HCT116 (cell line): ENCODE measurements around the gene TNC. TPM values are rescaled to one million over a fixed set of nuclear protein-coding genes. Genes with fewer than 3 reads are reported as not detected.
A peak's percentile ranks its signal among the peaks of the same experiment; 100 is the strongest.

ENCODE experiments used
- ATAC-seq: fragments of 200-7000 bp; cut with Tn5 transposase; 2 replicates; pipeline ENCODE4 v1.9.1; 2020; ENCODE audit warnings: mild to moderate bottlenecking, moderate library complexity
- BruUV-seq: library from RNA; stranded (reverse); fragments of 400-500 nt; replicated peaks from 2 replicates; lab custom pipeline; 2021; lab: Mats Ljungman, UMichigan
- CTCF ChIA-PET: fragments of 300-600 bp; sonication (Branson Sonifier 250); formaldehyde crosslinking; loops from one replicate; lab custom pipeline; 2021; ENCODE audit warnings: antibody characterized with exemption; lab: Charles Lee
- POLR2A ChIA-PET: fragments of 300-600, 350-600 bp; sonication (Branson Sonifier 250); formaldehyde crosslinking; loops from one replicate; lab custom pipeline; 2021; ENCODE audit warnings: antibody characterized with exemption; lab: Charles Lee
- RAD21 ChIA-PET, 2 experiments: fragments of 300-600 bp; sonication (Branson Sonifier 250); formaldehyde crosslinking; loops; one replicate each; lab custom pipeline; 2023; ENCODE audit warnings: low total read pairs in 2 of 2; ENCODE audit not compliant: uncharacterized antibody in 2 of 2, unreplicated experiment in 2 of 2, low non-redundant PET in 1 of 2; lab: Charles Lee
- DNase-seq: peaks from one replicate; pipeline ENCODE4 v3.0.0-alpha.2; 2010; ENCODE audit warnings: low read depth, low spot score
- H2AFZ ChIP-seq: fragments of 200-600 bp; shearing (Covaris generic), sonication (generic); 2 replicates; pipeline ENCODE4 v1.6.1; 2017; ENCODE audit warnings: low read depth, mixed run types, mixed read lengths, antibody characterized with exemption, low read length; ENCODE audit not compliant: poor library complexity, severe bottlenecking
- H3K27ac ChIP-seq: 2 replicates; pipeline ENCODE4 v1.5.1; 2012; ENCODE audit warnings: low read depth, low read length
- H3K27me3 ChIP-seq: fragments of 200-600 bp; sonication (generic); 2 replicates; pipeline ENCODE4 v1.6.1; 2016; ENCODE audit warnings: mixed run types, low read length, mixed read lengths; ENCODE audit not compliant: insufficient read depth
- H3K36me3 ChIP-seq, 2 experiments: fragments of 200-500 bp in 1 of 2; fragments of 200-600 bp in 1 of 2; sonication (Bioruptor generic) in 1 of 2; sonication (generic) in 1 of 2; 2 replicates each; pipeline versions ENCODE4 v1.5.1 to v1.6.1; 2014 to 2016; ENCODE audit warnings: low read length in 2 of 2, inconsistent platforms in 1 of 2, mixed read lengths in 1 of 2, mixed run types in 1 of 2; ENCODE audit not compliant: insufficient read depth in 2 of 2, control insufficient read depth in 1 of 2
- H3K4me1 ChIP-seq, 2 experiments: fragments of 200-600 bp in 1 of 2; sonication (generic) in 1 of 2; 2 replicates each; pipeline versions ENCODE4 v1.5.1 to v1.6.1; 2012 to 2017; ENCODE audit warnings: low read length in 2 of 2, inconsistent platforms in 1 of 2, mild to moderate bottlenecking in 1 of 2, mixed read lengths in 1 of 2, mixed run types in 1 of 2, moderate library complexity in 1 of 2; ENCODE audit not compliant: insufficient read depth in 2 of 2, control insufficient read depth in 1 of 2
- H3K4me2 ChIP-seq: fragments of 200-600 bp; sonication (generic); 2 replicates; pipeline ENCODE4 v1.6.1; 2017; ENCODE audit warnings: mixed run types, low read length, mixed read lengths
- H3K4me3 ChIP-seq, 2 experiments: fragments of 200-600 bp in 1 of 2; sonication (generic) in 1 of 2; replicated peaks in 1 of 2; 2 replicates each; pipeline ENCODE4 v1.5.1; 2011 to 2016; ENCODE audit warnings: low read length in 2 of 2, control low read depth in 1 of 2, low read depth in 1 of 2, mild to moderate bottlenecking in 1 of 2, mixed read lengths in 1 of 2, mixed run types in 1 of 2
- H3K79me2 ChIP-seq: fragments of 200-600 bp; sonication (generic); 2 replicates; pipeline ENCODE4 v1.6.1; 2017; ENCODE audit warnings: mild to moderate bottlenecking, mixed run types, low read length, moderate library complexity, mixed read lengths; ENCODE audit not compliant: insufficient read depth
- H3K9ac ChIP-seq: fragments of 200-600 bp; sonication (generic); 2 replicates; pipeline ENCODE4 v1.6.1; 2016; ENCODE audit warnings: low read length, mixed read lengths
- H3K9me2 ChIP-seq: fragments of 200-600 bp; sonication (generic), shearing (Covaris generic); 2 replicates; pipeline ENCODE4 v1.6.1; 2017; ENCODE audit warnings: mixed run types, mild to moderate bottlenecking, moderate library complexity; ENCODE audit not compliant: insufficient read depth
- H3K9me3 ChIP-seq, 2 experiments: fragments of 200-500 bp in 1 of 2; fragments of 200-600 bp in 1 of 2; sonication (Bioruptor generic) in 1 of 2; sonication (generic) in 1 of 2; 2 replicates each; pipeline ENCODE4 v1.6.1; 2014 to 2017; ENCODE audit warnings: low read length in 2 of 2, mixed read lengths in 2 of 2, inconsistent platforms in 1 of 2, low read depth in 1 of 2, mild to moderate bottlenecking in 1 of 2, mixed run types in 1 of 2, moderate library complexity in 1 of 2; ENCODE audit not compliant: control insufficient read depth in 1 of 2, insufficient read depth in 1 of 2
- H4K20me1 ChIP-seq: fragments of 200-600 bp; sonication (generic), shearing (Covaris generic); 2 replicates; pipeline ENCODE4 v1.6.1; 2017; ENCODE audit warnings: mixed run types, mild to moderate bottlenecking, moderate library complexity; ENCODE audit not compliant: insufficient read depth
- EGR1 ChIP-seq: IDR thresholded peaks from 2 replicates; pipeline ENCODE4 v1.6.1; 2012; ENCODE audit warnings: low read depth
- FOSL1 ChIP-seq: IDR thresholded peaks from 2 replicates; pipeline ENCODE4 v1.6.1; 2012; ENCODE audit warnings: low read depth
- REST ChIP-seq: IDR thresholded peaks from 2 replicates; pipeline ENCODE4 v1.6.1; 2012; ENCODE audit warnings: low read depth
- SIN3A ChIP-seq: IDR thresholded peaks from 2 replicates; pipeline ENCODE4 v1.6.1; 2012; ENCODE audit warnings: low read depth
- SRF ChIP-seq: IDR thresholded peaks from 2 replicates; pipeline ENCODE4 v1.6.1; 2012; ENCODE audit warnings: low read depth
- intact Hi-C: fragments of 100-400 bp; cut with micrococcal nuclease; formaldehyde crosslinking; loops from 2 replicates; pipeline ENCODE4 v1.10.0; 2022
- total RNA-seq: library from RNA; stranded (reverse); gene quantifications from one replicate; pipeline ENCODE4 v1.2.1, GENCODE V29; 2021; ENCODE audit not compliant: unreplicated experiment

The TNC gene
- total RNA-seq, 1 experiment from 2014 or later: 0.49 TPM

- Histone ChIP-seq H3K79me2 (no peaks in the 10 kb centered on the region), H3K9ac (no peak overlapping the region), H3K4me3 (no peak overlapping the region), H2AFZ (no peak overlapping the region), H3K27ac (no peak overlapping the region), H3K36me3 (no peaks in the 10 kb centered on the region), H3K4me1 (peaks cover 5 to 15% of the 10 kb centered on the region in 2 experiments; a peak in 3 of 4 replicates), H3K9me2 (no peaks in the 10 kb centered on the region)
- ChIA-PET POLR2A (no interaction called here), RAD21 (no interaction called here)
- no peak for TF ChIP-seq FOSL1
- no peak for TF ChIP-seq EGR1
- TF ChIP-seq, all 23 proteins: peak for 0
- ATAC-seq: no peak
- Histone ChIP-seq H4K20me1 (no peaks in the 10 kb centered on the region), H3K4me2 (no peak overlapping the region), H3K9me3 (no peaks in the 10 kb centered on the region), H3K27me3 (peaks cover 64% of the 10 kb centered on the region)
- no peak for DNase-seq
- intact Hi-C loops: no loop called here
- CTCF ChIA-PET: no interaction called here
- no TSS peak for BruUV-seq
Observed at GRCh38 chr9:115114084-115114483, 3.9 kb downstream of the TNC start.

GRCh38 chr9:115111874-115112273 lies 6.1 kb downstream of the TNC start:
- ChIA-PET RAD21 (no interaction called here), POLR2A (no interaction called here), CTCF (no interaction called here)
- Histone ChIP-seq H3K36me3 (no peaks in the 10 kb centered on the region), H3K9me3 (no peaks in the 10 kb centered on the region), H3K9ac (no peak overlapping the region), H3K9me2 (no peaks in the 10 kb centered on the region), H3K4me2 (no peak overlapping the region), H3K4me1 (no peaks in the 10 kb centered on the region), H3K27me3 (peaks cover 59% of the 10 kb centered on the region), H4K20me1 (no peaks in the 10 kb centered on the region), H2AFZ (no peak overlapping the region), H3K27ac (no peak overlapping the region), H3K4me3 (no peak overlapping the region), H3K79me2 (no peaks in the 10 kb centered on the region)
- BruUV-seq: no TSS peak
- DNase-seq: no peak
- no peak for ATAC-seq
- intact Hi-C loops: no loop called here
- TF ChIP-seq SIN3A: no peak

- Histone ChIP-seq H3K9me3 (no peaks in the 10 kb centered on the region), H3K4me1 (no peaks in the 10 kb centered on the region)
Observed at GRCh38 chr9:115109486-115109885, 8.5 kb downstream of the TNC start.

More at GRCh38 chr9:115109486-115109885, 8.5 kb downstream of the TNC start:
- Histone ChIP-seq H3K4me3 (no peak overlapping the region), H3K27ac (no peak overlapping the region), H2AFZ (no peak overlapping the region), H3K36me3 (no peaks in the 10 kb centered on the region), H3K9ac (no peak overlapping the region), H3K79me2 (no peaks in the 10 kb centered on the region), H3K9me2 (no peaks in the 10 kb centered on the region), H3K4me2 (no peak overlapping the region), H4K20me1 (no peaks in the 10 kb centered on the region), H3K27me3 (peaks cover 42% of the 10 kb centered on the region; the same call in 1 of the 2 replicates)
- ChIA-PET CTCF (no interaction called here), RAD21 (interaction anchor here in 1 of 2 experiments (0.7 kb wide), 1 partner anchor 52 kb away, joined by 3 read pairs; no protein-coding TSS in a partner anchor), POLR2A (no interaction called here)
- ATAC-seq (no peak), DNase-seq (no peak)
- BruUV-seq: no TSS peak
- TF ChIP-seq REST (peak; percentile 38), SRF (no peak)
- intact Hi-C loops: no loop called here
